ENCODE measurements around the gene TRIM33. TPM values are rescaled to one million over a fixed set of nuclear protein-coding genes. Genes with fewer than 3 reads are reported as not detected.

TRIM33 gene
- polyA plus RNA-seq, 1 experiment, result 12.2 TPM

- Histone ChIP-seq H3K27me3 (ENCODE audit: control insufficient read depth, insufficient read depth, low read length) (no peaks in the 10 kb centered on the region), H3K4me3 (ENCODE audit: low read depth, low read length) (no peak overlapping the region), H3K36me3 (ENCODE audit: control insufficient read depth, insufficient read depth, low read length) (no peaks in the 10 kb centered on the region; the same call in 1 of the 2 replicates)
- no peak for DNase-seq (ENCODE audit: low read depth)
- ChIA-PET CTCF (no interaction called here), POLR2A (no interaction called here)
- TF ChIP-seq, protein P1, sequence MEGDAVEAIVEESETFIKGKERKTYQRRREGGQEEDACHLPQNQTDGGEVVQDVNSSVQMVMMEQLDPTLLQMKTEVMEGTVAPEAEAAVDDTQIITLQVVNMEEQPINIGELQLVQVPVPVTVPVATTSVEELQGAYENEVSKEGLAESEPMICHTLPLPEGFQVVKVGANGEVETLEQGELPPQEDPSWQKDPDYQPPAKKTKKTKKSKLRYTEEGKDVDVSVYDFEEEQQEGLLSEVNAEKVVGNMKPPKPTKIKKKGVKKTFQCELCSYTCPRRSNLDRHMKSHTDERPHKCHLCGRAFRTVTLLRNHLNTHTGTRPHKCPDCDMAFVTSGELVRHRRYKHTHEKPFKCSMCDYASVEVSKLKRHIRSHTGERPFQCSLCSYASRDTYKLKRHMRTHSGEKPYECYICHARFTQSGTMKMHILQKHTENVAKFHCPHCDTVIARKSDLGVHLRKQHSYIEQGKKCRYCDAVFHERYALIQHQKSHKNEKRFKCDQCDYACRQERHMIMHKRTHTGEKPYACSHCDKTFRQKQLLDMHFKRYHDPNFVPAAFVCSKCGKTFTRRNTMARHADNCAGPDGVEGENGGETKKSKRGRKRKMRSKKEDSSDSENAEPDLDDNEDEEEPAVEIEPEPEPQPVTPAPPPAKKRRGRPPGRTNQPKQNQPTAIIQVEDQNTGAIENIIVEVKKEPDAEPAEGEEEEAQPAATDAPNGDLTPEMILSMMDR (IDR thresholded peaks at IDR 0.05; ENCODE audit: insufficient read depth, low read depth, low read length), result no peak
Observed at GRCh38 chr1:114387010-114387360, 124.0 kb downstream of the TRIM33 start.

DNA sequence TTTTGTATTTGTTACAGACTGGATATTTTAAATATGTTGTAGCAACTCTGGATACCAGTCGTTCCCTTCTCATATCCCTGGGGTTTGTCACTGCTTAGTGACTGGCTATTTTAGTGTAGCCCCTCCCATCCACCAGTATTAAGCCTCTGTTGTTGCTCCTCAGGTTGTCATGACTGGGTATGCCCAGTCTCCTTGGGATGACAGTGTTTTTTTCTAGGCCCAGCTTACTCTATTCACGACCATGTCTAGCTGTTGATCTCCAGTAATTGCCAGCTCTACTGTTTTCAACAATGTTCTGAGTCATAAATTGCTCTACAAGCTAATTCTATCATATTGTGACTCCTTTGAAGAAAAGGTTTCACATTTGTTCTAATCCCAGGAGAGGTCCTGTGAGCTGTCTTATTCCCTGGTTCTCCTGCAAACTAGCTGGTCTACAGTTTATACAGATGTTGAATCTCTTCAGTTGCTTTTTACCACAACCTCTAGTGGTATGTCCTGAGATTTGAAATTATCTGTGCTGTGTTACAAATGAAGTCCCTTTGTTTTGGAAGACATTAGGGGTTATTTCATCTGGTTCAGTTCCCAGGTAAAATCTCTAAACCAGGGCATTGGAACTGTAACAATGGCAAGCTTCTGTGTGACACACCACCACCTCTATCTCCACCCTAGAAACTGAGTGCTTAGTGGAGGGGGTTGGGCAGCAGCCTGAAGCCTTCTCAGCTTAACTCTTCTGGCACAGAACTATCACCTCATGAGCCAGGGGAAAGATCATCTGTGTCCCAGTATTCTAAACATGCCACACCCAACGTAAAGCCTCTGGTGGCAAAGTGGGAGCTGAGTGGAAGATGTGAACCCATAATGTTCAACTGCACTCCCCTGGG, 124.6 kb downstream of the TRIM33 start:
- Histone ChIP-seq H3K27me3 (ENCODE audit: control insufficient read depth, insufficient read depth, low read length) (no peaks in the 10 kb centered on the region), H3K4me3 (ENCODE audit: low read depth, low read length) (no peak overlapping the region), H3K36me3 (ENCODE audit: control insufficient read depth, insufficient read depth, low read length) (no peaks in the 10 kb centered on the region)
- TF ChIP-seq, protein P1 (IDR thresholded peaks at IDR 0.05; ENCODE audit: insufficient read depth, low read depth, low read length), result no peak
- CTCF ChIA-PET, result no interaction called here
- DNase-seq (ENCODE audit: low read depth), result no peak
- POLR2A ChIA-PET, result no interaction called here

DNA sequence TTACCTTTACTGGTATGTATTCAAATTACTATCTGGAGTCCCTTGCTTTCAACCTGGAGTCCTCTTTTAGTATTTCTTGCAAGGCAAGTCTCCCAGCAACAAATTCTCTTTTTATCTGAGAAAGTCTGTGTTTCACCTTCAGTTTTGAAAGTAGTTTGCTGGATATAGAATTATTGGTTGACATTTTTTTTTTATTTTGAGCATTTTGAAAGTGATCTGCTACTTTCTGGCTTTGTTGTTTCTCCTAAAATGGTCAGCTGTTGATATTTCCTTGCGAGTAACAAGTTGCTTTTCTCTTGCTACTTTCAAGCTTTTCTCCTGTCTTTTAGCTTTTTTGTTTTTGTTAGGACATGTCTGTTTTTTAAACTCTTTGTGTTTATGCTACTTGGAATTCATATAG, 126.1 kb downstream of the TRIM33 start:
- Histone ChIP-seq H3K36me3 (ENCODE audit: control insufficient read depth, insufficient read depth, low read length) (no peaks in the 10 kb centered on the region), H3K27me3 (ENCODE audit: control insufficient read depth, insufficient read depth, low read length) (no peaks in the 10 kb centered on the region), H3K4me3 (ENCODE audit: low read depth, low read length) (no peak overlapping the region)
- ChIA-PET CTCF (no interaction called here), POLR2A (no interaction called here)
- TF ChIP-seq, protein P1 (IDR thresholded peaks at IDR 0.05; ENCODE audit: insufficient read depth, low read depth, low read length), result no peak
- no peak for DNase-seq (ENCODE audit: low read depth)

DNA sequence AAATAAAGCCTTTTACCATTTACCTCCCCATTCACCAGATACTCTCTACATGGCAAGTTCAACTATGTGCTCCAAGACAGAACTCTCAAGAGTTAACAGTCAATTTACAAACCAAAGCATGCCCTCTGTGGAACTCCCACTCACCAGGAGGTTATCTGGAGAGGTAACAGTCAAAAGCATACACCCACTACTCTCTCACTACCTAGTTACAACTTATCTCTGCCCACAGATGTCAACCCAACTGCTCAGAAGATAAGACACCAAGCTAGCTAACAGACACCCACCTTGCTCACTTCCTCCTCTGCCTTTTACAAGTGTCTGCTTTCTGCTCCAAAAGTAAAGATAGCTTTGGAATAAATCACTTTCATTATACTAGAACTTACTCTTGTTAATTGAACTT, 131.0 kb downstream of the TRIM33 start:
- H3K4me3 ChIP-seq (ENCODE audit: low read depth, low read length), result no peak overlapping the region
- POLR2A ChIA-PET, result no interaction called here
- CTCF ChIA-PET, result interaction anchor here (0.6 to 3.2 kb wide), 2 partner anchors 10 to 33 kb away, joined by 3 to 10 read pairs; no protein-coding TSS in a partner anchor
- DNase-seq (ENCODE audit: low read depth), result no peak
- no peaks in the 10 kb centered on the region for H3K36me3 ChIP-seq (ENCODE audit: control insufficient read depth, insufficient read depth, low read length)
- TF ChIP-seq, protein P1 (IDR thresholded peaks at IDR 0.05; ENCODE audit: insufficient read depth, low read depth, low read length), result no peak
- H3K27me3 ChIP-seq (ENCODE audit: control insufficient read depth, insufficient read depth, low read length), result no peaks in the 10 kb centered on the region

- Histone ChIP-seq H3K4me3 (ENCODE audit: low read depth, low read length) (no peak overlapping the region), H3K36me3 (ENCODE audit: control insufficient read depth, insufficient read depth, low read length) (no peaks in the 10 kb centered on the region), H3K27me3 (ENCODE audit: control insufficient read depth, insufficient read depth, low read length) (no peaks in the 10 kb centered on the region)
- ChIA-PET POLR2A (no interaction called here), CTCF (interaction anchor here (0.6 to 3.2 kb wide), 2 partner anchors 33 to 92 kb away, joined by 4 to 10 read pairs; no protein-coding TSS in a partner anchor)
- no peak for DNase-seq (ENCODE audit: low read depth)
- TF ChIP-seq, protein P1 (IDR thresholded peaks at IDR 0.05; ENCODE audit: insufficient read depth, low read depth, low read length), result no peak
Observed at GRCh38 chr1:114379358-114379757, 131.6 kb downstream of the TRIM33 start.
